Hindlimb muscle (tissue), 1 donor: ENCODE results near the gene SVIL. TPM values are rescaled to one million over a fixed set of nuclear protein-coding genes. Genes with fewer than 3 reads are reported as not detected.

Source experiments
- DNase-seq: peaks from one replicate; pipeline ENCODE4 v3.0.0-alpha.2; 2013
- polyA plus RNA-seq: library from polyadenylated mRNA; unstranded; fragments of 120-200 nt; gene quantifications from one replicate; pipeline ENCODE4 v1.2.1, GENCODE V29; 2013; ENCODE audit not compliant: insufficient read length

The SVIL gene
- polyA plus RNA-seq, 1 donor = 265 TPM

- peak; percentile 82 for DNase-seq
Measured at GRCh38 chr10:29409241-29410054, 225.3 kb downstream of the SVIL start.

- DNase-seq = no peak
Measured at GRCh38 chr10:29408847-29409240, 225.9 kb downstream of the SVIL start.
